ENCODE measurements around the gene COL21A1. TPM values are rescaled to one million over a fixed set of nuclear protein-coding genes. Genes with fewer than 3 reads are reported as not detected.

The COL21A1 gene
- total RNA-seq, 2 donors from 2014 or later: 9.7 to 13.2 TPM

DNA sequence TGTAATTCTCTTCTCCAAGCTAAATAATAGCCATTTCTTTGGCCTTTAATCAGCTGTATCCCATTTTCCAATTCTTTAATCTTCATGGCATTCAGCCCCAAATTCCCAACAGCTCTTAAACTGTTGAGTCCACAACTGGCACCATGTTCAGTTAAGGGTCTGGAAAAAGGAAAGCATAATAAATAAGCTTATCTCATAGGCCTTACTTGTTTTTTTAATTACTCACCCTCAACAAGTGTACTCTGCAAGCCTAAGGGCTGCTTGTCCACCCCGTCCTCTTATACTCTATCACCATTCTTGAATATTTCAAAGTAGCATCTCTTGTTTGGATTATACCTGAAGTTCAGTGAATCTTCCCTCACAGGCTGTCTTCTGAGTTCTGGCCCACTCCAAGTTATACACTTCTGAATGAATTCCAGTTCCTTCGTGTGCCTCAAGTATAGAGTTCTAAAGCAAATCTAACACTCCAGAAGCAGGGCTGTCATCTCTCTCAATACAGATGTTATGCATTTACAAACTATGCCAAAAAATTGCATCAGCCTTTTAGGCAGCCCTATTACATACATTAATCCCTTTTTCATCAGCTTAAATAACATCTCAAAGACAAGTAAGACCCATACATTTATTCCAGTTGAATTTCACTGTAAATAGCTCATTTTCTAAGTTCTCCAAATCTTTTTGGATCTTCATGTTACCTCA is 98.7 kb downstream of the COL21A1 start:
- intact Hi-C loops (cut with DNase I): no loop called here
- no peak for DNase-seq (ENCODE audit: low spot score)

DNA sequence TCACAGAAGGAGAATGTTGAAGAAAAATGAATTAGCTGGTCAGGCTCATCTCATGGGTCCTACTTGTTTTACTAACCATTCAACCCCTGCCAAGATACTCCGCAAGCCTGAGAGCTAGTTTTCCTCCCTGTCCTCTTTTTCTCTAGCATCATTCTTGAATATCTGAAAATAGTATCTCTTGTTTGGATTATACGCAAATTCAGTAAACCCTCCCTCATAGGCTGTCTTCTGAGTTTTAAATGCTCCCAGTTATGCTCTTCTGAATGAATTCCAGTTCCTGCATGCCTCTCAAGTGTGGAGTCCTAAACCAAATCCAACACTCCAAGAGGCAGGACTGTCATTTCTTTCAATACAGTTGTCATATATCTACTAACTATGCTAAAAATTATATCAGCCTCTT is 99.6 kb downstream of the COL21A1 start:
- intact Hi-C loops (cut with DNase I): no loop called here
- DNase-seq (ENCODE audit: low spot score): no peak

DNA sequence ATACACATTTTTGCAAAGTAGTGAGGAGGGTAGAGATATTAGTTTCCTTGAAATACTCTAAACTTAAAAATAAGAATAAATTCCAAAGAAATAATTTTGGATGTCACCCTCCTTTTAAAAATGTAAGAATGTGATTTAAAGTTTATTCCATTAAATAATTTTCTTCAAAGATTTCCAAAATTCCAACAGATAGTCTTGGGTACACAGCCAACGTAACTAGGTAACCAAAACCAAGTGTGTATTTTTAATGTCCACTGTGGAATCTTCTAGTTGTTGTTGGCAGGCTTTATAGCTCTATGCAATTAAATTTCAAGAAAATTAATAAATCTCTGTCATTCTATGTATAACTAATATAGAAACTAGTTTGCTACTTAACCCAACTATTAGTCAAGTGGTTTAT is 101.3 kb downstream of the COL21A1 start:
- intact Hi-C loops (cut with DNase I): no loop called here

DNA sequence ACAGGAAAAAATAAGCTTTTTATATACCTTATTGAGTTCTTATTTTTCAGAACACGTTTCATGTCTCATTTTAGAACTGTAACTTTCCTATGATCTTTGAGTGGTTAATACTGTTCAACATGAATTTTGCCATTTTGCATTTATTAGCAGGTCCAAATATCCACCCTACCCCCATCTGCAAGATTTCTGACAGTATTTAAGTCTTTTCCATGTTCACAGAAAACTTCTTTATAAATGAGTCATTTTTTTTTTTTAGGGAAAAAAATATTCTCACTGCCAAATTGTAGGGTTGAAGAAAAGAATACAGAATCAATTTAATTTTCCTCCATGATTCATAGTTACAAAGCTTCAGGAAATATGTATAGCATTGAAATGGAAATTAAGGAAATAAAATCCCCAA is 101.8 kb downstream of the COL21A1 start:
- intact Hi-C loops (cut with DNase I): no loop called here
- no peak for DNase-seq (ENCODE audit: low spot score)

More for the DNA sequence above, 101.3 kb downstream of the COL21A1 start:
- no peak for DNase-seq (ENCODE audit: low spot score)

GRCh38 chr6:56144538-56145324 is 102.6 kb downstream of the COL21A1 start:
- intact Hi-C loops (cut with DNase I): no loop called here
- DNase-seq (ENCODE audit: low spot score): no peak

DNA sequence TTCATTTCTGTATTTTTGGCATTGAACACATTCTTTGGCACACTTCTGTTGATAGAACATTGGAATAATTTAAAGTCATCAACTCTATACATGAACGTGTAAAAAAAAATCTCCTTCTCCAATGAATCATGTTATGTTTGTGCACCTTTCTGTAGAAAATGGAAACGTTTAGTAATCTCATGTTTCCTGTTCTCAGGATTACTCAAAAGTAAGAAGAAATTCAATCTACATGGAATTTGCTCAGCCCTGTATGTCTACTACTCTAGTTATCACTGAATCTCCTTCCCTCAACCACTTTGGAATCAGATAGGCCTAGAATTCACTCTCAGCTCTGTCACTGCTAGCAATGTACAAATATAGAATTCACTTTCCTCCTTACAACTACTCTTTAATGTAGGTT is 103.6 kb downstream of the COL21A1 start:
- no peak for DNase-seq (ENCODE audit: low spot score)
- intact Hi-C loops (cut with DNase I): no loop called here

- no peak for DNase-seq (ENCODE audit: low spot score)
- intact Hi-C loops (cut with DNase I): no loop called here
Observed at GRCh38 chr6:56140090-56140489, 107.3 kb downstream of the COL21A1 start.

GRCh38 chr6:56115715-56116114 is 131.7 kb downstream of the COL21A1 start:
- intact Hi-C loops (cut with DNase I): no loop called here

GRCh38 chr6:56109149-56109548 is 138.2 kb downstream of the COL21A1 start:
- DNase-seq (ENCODE audit: low spot score): no peak
- intact Hi-C loops (cut with DNase I): no loop called here

More at GRCh38 chr6:56115715-56116114, 131.7 kb downstream of the COL21A1 start:
- DNase-seq (ENCODE audit: low spot score): no peak

- DNase-seq (ENCODE audit: low spot score): no peak
- intact Hi-C loops (cut with DNase I): no loop called here
Observed at GRCh38 chr6:56106231-56106630, 141.1 kb downstream of the COL21A1 start.

DNA sequence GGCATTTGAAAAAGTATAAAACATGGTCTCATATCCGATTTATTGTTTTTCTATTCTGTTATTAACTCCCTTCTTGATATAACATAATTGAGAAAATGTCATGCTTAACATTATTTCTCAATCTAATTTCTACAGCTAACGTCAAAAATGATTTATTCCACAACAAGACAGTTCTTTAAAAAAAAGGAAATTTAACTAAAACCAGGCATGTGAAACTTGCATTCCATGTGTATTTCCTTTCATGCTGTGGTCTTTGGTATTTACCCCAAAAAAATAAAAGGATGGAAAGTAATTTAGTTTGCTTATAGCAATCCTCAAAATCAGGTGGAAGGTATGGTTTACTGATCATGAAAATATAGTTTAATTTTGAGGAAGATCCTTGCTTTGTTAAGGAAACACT is 142.8 kb downstream of the COL21A1 start:
- intact Hi-C loops (cut with DNase I): no loop called here
- DNase-seq (ENCODE audit: low spot score): no peak

DNA sequence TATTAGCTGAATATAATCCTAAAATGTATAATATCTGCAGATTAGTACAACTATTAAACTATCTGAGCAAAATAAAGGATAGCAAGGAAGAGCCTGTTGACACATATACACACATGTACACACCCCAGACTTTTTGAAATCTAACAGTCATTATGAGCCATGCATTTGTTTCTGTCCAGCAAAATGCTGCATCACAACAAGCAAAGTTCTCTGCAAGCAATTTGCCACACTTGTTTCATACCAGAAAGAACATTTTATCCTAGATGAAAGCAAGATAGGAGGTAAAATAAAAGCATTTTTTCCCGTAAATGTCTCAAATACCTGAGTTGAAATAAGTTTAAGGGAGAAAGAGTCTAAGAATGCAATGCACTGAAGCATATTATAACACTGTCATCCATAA is 145.2 kb downstream of the COL21A1 start:
- intact Hi-C loops (cut with DNase I): no loop called here
- DNase-seq (ENCODE audit: low spot score): no peak

DNA sequence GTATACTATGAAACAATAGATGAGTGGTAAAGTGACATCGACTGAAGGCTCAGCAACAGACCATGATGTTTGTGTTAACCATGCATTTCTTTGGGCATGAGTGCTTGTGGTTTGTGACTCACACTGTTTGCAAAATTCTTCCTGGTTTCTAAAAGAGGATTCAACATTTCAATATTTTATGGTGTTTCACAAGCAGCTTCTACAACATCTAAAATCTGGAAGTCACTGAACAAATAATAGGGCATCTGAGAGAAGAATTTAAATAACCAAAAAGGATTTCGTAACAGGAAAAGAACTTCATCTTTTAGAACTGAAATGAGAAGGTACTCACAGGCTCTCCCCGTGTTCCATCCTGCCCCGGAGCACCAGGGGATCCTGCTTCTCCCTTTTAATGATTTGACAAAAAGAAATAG is 146.2 kb downstream of the COL21A1 start:
- no peak for DNase-seq (ENCODE audit: low spot score)
- intact Hi-C loops (cut with DNase I): no loop called here

DNA sequence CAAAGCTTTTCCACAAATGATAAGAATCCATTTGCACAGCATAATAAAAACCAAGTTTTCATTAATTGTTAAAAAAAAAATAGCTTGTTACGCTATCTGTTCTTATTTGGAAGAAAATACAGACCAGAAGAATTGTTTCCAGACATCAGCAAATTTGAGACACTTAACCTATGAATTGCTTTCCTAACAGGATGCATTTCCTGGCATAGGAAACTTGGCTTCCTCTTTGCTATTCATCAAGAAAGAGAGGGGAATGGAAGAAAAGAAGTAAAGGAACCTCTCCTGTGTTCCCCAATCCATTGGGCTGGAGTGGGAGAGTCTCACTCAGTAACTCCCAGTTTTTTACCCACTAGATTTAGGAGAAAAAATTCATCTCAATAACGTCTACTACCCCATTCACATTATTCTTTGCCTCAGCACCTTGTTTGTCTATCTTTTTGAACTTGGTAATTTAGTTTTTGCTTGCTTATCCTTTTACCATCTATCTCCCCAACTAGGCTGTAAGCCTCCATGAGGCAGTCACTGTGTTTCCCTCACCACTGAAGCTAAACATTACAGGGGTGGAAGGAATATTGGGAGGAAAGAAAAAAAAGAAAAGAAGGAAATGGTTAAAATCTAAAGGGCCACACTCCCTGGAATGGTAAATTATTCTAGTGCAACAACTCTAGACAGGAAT is 150.3 kb downstream of the COL21A1 start:
- intact Hi-C loops (cut with DNase I): no loop called here
- DNase-seq (ENCODE audit: low spot score): no peak

DNA sequence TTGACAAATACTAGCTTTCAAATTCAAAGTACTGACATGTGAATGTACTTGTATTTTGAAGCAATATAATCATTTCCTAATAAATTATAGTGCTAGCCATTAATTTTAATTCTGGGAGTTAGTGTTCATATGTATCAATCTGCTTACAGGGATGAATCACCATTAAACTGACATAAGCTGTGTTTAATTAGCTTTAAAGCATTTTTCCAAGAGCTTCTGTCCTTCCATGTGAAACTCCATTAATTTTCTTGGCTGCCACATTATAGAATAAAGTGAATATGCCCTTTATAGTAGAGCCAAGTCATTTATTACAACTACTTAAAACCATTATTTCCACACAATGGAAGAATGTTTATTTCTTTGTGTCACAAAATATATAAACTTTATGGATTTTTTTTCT is 150.8 kb downstream of the COL21A1 start:
- DNase-seq (ENCODE audit: low spot score): no peak
- intact Hi-C loops (cut with DNase I): no loop called here

GRCh38 chr6:56093776-56094175 is 153.6 kb downstream of the COL21A1 start:
- DNase-seq (ENCODE audit: low spot score): no peak
- intact Hi-C loops (cut with DNase I): no loop called here

GRCh38 chr6:56091159-56091869 is 156.1 kb downstream of the COL21A1 start:
- DNase-seq (ENCODE audit: low spot score): no peak
- intact Hi-C loops (cut with DNase I): no loop called here

DNA sequence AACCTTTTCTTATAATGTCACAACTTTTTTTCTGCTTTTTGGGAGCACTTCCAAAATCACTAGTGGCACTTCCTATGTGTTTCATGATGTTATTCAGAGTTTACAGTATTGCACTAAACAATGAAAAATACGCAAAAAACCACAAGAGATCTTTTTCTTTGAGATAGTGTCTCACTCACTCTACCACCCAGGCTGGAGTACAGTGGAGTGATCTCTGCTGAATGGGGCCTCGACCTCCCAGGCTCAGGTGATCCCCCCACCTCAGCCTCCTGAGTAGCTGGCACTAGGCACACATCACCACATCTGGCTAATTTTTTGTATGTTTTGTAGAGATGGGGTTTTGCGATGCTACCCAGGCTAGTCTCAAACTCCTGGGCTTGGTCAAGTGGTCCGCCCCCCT is 158.7 kb downstream of the COL21A1 start:
- intact Hi-C loops (cut with DNase I): no loop called here
- DNase-seq (ENCODE audit: low spot score): no peak

DNA sequence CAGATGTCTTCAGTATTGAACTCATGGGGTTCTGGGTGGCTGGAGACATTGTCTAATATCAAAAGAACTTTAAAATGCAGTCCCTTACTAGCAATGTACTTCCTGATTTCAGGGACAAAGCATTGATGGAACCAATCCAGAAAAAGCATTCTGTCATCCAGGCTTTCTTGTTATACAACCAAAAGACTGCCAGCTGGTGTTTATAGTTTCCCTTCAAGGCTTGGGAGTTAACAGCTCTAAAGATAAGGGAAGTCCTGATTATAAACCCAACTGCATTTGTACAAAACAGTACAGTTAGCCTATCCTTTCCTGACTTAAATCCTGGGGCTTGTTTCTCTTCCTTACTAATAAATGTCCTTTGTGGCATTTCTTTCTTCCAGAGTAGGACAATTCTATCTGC is 160.0 kb downstream of the COL21A1 start:
- no peak for DNase-seq (ENCODE audit: low spot score)
- intact Hi-C loops (cut with DNase I): no loop called here

Data from posterior vena cava (tissue), 2 donors.